Loucy (cell line): ENCODE data around the gene PTGES2.
"Not testable (repeated sequence)": the region's sequence is repeated elsewhere in the genome, so short reads cannot be mapped to it uniquely, and the experiment has no call there.

Experiments
- H2AFZ ChIP-seq: fragments of 200-600 bp; sonication (generic); 2 replicates; pipeline ENCODE4 v1.6.0; 2016; ENCODE audit warnings: antibody characterized with exemption, mild to moderate bottlenecking, low read length, moderate library complexity
- H3F3A ChIP-seq: fragments of 200-600 bp; 2 replicates; pipeline ENCODE4 v1.6.0; 2016; ENCODE audit warnings: antibody characterized with exemption, low read depth, mild to moderate bottlenecking
- H3K27me3 ChIP-seq: fragments of 200-600 bp; sonication (generic); 2 replicates; pipeline ENCODE4 v1.6.1; 2014; ENCODE audit warnings: low read length, mild to moderate bottlenecking; ENCODE audit not compliant: insufficient read depth, poor library complexity, severe bottlenecking
- H3K36me3 ChIP-seq: fragments of 200-600 bp; sonication (generic); 2 replicates; pipeline ENCODE4 v1.6.1; 2016; ENCODE audit warnings: low read length; ENCODE audit not compliant: insufficient read depth
- H3K4me1 ChIP-seq: fragments of 200-600 bp; sonication (generic); 2 replicates; pipeline ENCODE4 v1.5.1; 2014; ENCODE audit warnings: low read length, mild to moderate bottlenecking; ENCODE audit not compliant: insufficient read depth, poor library complexity, severe bottlenecking
- H3K4me2 ChIP-seq: fragments of 200-600 bp; sonication (generic); 2 replicates; pipeline ENCODE4 v1.6.0; 2014; ENCODE audit warnings: antibody characterized with exemption, low read length, low read depth, mild to moderate bottlenecking; ENCODE audit not compliant: poor library complexity, severe bottlenecking
- H3K4me3 ChIP-seq: fragments of 200-600 bp; sonication (generic); 2 replicates; pipeline ENCODE4 v1.5.1; 2014; ENCODE audit warnings: low read length, mild to moderate bottlenecking, mixed read lengths; ENCODE audit not compliant: poor library complexity, severe bottlenecking
- H3K79me2 ChIP-seq: fragments of 200-600 bp; sonication (generic); 2 replicates; pipeline ENCODE4 v1.6.1; 2014; ENCODE audit warnings: low read length; ENCODE audit not compliant: insufficient read depth
- H3K9ac ChIP-seq: fragments of 200-600 bp; sonication (generic); 2 replicates; pipeline ENCODE4 v1.6.0; 2014; ENCODE audit warnings: mild to moderate bottlenecking, low read depth, low read length, moderate library complexity; ENCODE audit not compliant: poor library complexity, severe bottlenecking
- H3K9me2 ChIP-seq: fragments of 200-600 bp; sonication (generic); replicated peaks from 2 replicates; pipeline ENCODE4 v1.6.1; 2016; ENCODE audit warnings: low read depth, low read length, mixed read lengths
- H3K9me3 ChIP-seq: fragments of 200-600 bp; sonication (generic); 2 replicates; pipeline ENCODE4 v1.6.1; 2014; ENCODE audit warnings: mild to moderate bottlenecking, antibody characterized with exemption, low read length, low read depth; ENCODE audit not compliant: insufficient read depth
- H4K20me1 ChIP-seq: fragments of 200-600 bp; sonication (generic); 2 replicates; pipeline ENCODE4 v1.6.0; 2014; ENCODE audit warnings: antibody characterized with exemption, low read length, mild to moderate bottlenecking; ENCODE audit not compliant: insufficient read depth, poor library complexity, severe bottlenecking
- EZH2phosphoT487 ChIP-seq: fragments of 200-600 bp; IDR thresholded peaks from 2 replicates; pipeline ENCODE4 v1.6.1; 2018; ENCODE audit warnings: antibody characterized with exemption, mild to moderate bottlenecking, moderate library complexity, borderline replicate concordance
- TF ChIP-seq, protein P1 (sequence below): fragments of 200-600 bp; sonication (generic); conservative IDR thresholded peaks from 2 replicates; pipeline ENCODE4 v1.5.1; 2014; ENCODE audit warnings: mild to moderate bottlenecking, antibody characterized with exemption, low read length

PTGES2 gene

DNA sequence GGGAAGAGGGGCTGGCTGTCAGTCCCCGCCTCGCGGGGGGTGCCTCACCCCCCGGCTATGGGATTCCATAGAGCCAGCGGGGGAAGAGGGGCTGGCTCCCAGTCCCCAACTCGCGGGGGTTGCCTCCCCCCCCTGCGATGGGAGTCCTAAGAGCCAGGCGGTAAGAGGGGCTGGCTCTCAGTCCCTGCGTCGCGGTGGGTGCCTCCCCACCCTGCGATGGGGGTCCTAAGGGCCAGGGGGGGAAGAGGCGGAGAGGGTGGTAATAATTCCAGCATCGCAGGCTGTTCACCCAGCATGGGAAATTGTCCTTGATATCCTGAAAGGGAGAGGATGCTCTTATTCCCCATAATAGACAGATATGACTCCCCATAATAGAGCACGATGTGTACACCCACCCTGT lies 12.1 kb upstream of the PTGES2 start:
- Histone ChIP-seq H3K9me2 (no peaks in the 10 kb centered on the region), H3K9ac (no peak overlapping the region), H4K20me1 (no peaks in the 10 kb centered on the region), H3K27me3 (no peaks in the 10 kb centered on the region), H3K4me2 (no peak overlapping the region), H3K79me2 (no peaks in the 10 kb centered on the region), H3K4me1 (peaks cover 13% of the 10 kb centered on the region), H3K36me3 (no peaks in the 10 kb centered on the region), H3K9me3 (no peaks in the 10 kb centered on the region), H3F3A (no peaks in the 10 kb centered on the region), H2AFZ (no peak overlapping the region), H3K4me3 (no peak overlapping the region)
- TF ChIP-seq, protein P1, sequence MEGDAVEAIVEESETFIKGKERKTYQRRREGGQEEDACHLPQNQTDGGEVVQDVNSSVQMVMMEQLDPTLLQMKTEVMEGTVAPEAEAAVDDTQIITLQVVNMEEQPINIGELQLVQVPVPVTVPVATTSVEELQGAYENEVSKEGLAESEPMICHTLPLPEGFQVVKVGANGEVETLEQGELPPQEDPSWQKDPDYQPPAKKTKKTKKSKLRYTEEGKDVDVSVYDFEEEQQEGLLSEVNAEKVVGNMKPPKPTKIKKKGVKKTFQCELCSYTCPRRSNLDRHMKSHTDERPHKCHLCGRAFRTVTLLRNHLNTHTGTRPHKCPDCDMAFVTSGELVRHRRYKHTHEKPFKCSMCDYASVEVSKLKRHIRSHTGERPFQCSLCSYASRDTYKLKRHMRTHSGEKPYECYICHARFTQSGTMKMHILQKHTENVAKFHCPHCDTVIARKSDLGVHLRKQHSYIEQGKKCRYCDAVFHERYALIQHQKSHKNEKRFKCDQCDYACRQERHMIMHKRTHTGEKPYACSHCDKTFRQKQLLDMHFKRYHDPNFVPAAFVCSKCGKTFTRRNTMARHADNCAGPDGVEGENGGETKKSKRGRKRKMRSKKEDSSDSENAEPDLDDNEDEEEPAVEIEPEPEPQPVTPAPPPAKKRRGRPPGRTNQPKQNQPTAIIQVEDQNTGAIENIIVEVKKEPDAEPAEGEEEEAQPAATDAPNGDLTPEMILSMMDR: no peak
- no peak for TF ChIP-seq EZH2phosphoT487

GRCh38 chr9:128138001-128138400 lies 10.5 kb upstream of the PTGES2 start:
- H3F3A ChIP-seq: no peaks in the 10 kb centered on the region
- H4K20me1 ChIP-seq: no peaks in the 10 kb centered on the region
- H3K36me3 ChIP-seq: no peaks in the 10 kb centered on the region
- peaks cover 13% of the 10 kb centered on the region for H3K4me1 ChIP-seq
- H3K27me3 ChIP-seq: no peaks in the 10 kb centered on the region
- no peak for TF ChIP-seq EZH2phosphoT487
- TF ChIP-seq, protein P1: no peak
- no peak overlapping the region for H3K4me2 ChIP-seq
- H3K9ac ChIP-seq: no peak overlapping the region
- H3K4me3 ChIP-seq: no peak overlapping the region
- no peaks in the 10 kb centered on the region for H3K9me3 ChIP-seq
- H3K79me2 ChIP-seq: no peaks in the 10 kb centered on the region
- H3K9me2 ChIP-seq: no peaks in the 10 kb centered on the region
- H2AFZ ChIP-seq: no peak overlapping the region

GRCh38 chr9:128136816-128137793 lies 9.6 kb upstream of the PTGES2 start:
- TF ChIP-seq, protein P1: no peak
- no peak for TF ChIP-seq EZH2phosphoT487
- no peaks in the 10 kb centered on the region for H3K9me2 ChIP-seq

GRCh38 chr9:128135561-128135960 lies 8.0 kb upstream of the PTGES2 start:
- not testable (repeated sequence) for H3K9me2 ChIP-seq, H3K4me3 ChIP-seq, H3K79me2 ChIP-seq, H3F3A ChIP-seq, H4K20me1 ChIP-seq, H3K9ac ChIP-seq, H3K9me3 ChIP-seq, H3K4me2 ChIP-seq, H2AFZ ChIP-seq, H3K4me1 ChIP-seq, H3K27me3 ChIP-seq, H3K36me3 ChIP-seq

More at GRCh38 chr9:128136816-128137793, 9.6 kb upstream of the PTGES2 start:
- Histone ChIP-seq H3K4me1 (peaks cover 5% of the 10 kb centered on the region), H2AFZ (no peak overlapping the region), H3K36me3 (no peaks in the 10 kb centered on the region), H3K79me2 (no peaks in the 10 kb centered on the region), H3K27me3 (no peaks in the 10 kb centered on the region), H3F3A (no peaks in the 10 kb centered on the region), H4K20me1 (no peaks in the 10 kb centered on the region), H3K9me3 (no peaks in the 10 kb centered on the region), H3K9ac (no peak overlapping the region), H3K4me3 (no peak overlapping the region), H3K4me2 (no peak overlapping the region)

DNA sequence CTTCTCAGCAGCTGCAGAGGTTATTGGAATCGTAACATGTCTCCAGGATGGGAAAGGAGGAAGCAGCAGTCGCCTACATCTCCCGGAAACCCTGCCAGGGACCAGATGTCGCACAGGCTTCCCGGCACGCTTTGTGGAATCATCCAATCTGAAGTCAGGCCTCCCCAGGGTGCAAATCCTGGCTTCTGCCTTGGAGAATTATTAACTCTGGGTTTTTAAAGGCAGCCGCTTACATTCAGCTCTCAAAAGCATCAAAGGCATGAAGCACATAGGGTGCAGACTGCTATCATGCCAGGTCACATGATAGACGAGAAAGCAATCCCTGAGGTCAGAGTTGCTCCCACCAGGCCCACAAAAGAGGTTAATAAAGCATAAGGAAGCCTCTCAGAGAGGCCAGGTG lies 4.6 kb upstream of the PTGES2 start:
- H3K4me1 ChIP-seq, H3K4me3 ChIP-seq, H3K79me2 ChIP-seq, H2AFZ ChIP-seq, H3K27me3 ChIP-seq, H4K20me1 ChIP-seq, H3K4me2 ChIP-seq, H3K9me2 ChIP-seq, H3F3A ChIP-seq, H3K9me3 ChIP-seq, H3K9ac ChIP-seq, H3K36me3 ChIP-seq: not testable (repeated sequence)
